WI38 (cell line): ENCODE measurements around the gene POU2AF3.

Experiments
- H3K4me3 ChIP-seq: 2 replicates; pipeline ENCODE4 v1.5.1; 2011; ENCODE audit warnings: low read depth, mild to moderate bottlenecking, control low read depth, low read length
- CTCF ChIP-seq: IDR thresholded peaks from 2 replicates; pipeline ENCODE4 v1.5.1; 2012; ENCODE audit warnings: low read depth, mild to moderate bottlenecking, control low read depth, low read length

Gene POU2AF3

GRCh38 chr11:111349191-111349695 lies 50.9 kb downstream of the POU2AF3 start:
- H3K4me3 ChIP-seq, result no peak overlapping the region
- no peak for TF ChIP-seq CTCF

GRCh38 chr11:111350811-111351210 lies 52.5 kb downstream of the POU2AF3 start:
- H3K4me3 ChIP-seq, result no peak overlapping the region
- no peak for TF ChIP-seq CTCF

- TF ChIP-seq CTCF, result no peak
- H3K4me3 ChIP-seq, result no peak overlapping the region
Measured at GRCh38 chr11:111351374-111352055, 53.2 kb downstream of the POU2AF3 start.

GRCh38 chr11:111352231-111352746 lies 53.9 kb downstream of the POU2AF3 start:
- TF ChIP-seq CTCF, result no peak
- no peak overlapping the region for H3K4me3 ChIP-seq

- TF ChIP-seq CTCF, result no peak
- H3K4me3 ChIP-seq, result no peak overlapping the region
Measured at GRCh38 chr11:111352935-111353710, 54.8 kb downstream of the POU2AF3 start.

GRCh38 chr11:111353776-111354600 lies 55.6 kb downstream of the POU2AF3 start:
- no peak for TF ChIP-seq CTCF
- H3K4me3 ChIP-seq, result no peak overlapping the region

GRCh38 chr11:111354601-111354891 lies 56.2 kb downstream of the POU2AF3 start:
- no peak for TF ChIP-seq CTCF
- H3K4me3 ChIP-seq, result no peak overlapping the region
